GM23248 (cell line): ENCODE data around the gene EPN2.

Experiments
- EZH2 ChIP-seq: fragments of 200-600 bp; sonication (generic); IDR thresholded peaks from 2 replicates; pipeline ENCODE4 v1.6.1; 2018; ENCODE audit warnings: antibody characterized with exemption, mild to moderate bottlenecking; ENCODE audit not compliant: insufficient read depth, poor library complexity, severe bottlenecking
- EZH2phosphoT487 ChIP-seq: fragments of 200-600 bp; sonication (generic); IDR thresholded peaks from 2 replicates; pipeline ENCODE4 v1.6.1; 2018; ENCODE audit warnings: antibody characterized with exemption, moderate library complexity, mild to moderate bottlenecking, low read depth; ENCODE audit not compliant: insufficient read depth

DNA sequence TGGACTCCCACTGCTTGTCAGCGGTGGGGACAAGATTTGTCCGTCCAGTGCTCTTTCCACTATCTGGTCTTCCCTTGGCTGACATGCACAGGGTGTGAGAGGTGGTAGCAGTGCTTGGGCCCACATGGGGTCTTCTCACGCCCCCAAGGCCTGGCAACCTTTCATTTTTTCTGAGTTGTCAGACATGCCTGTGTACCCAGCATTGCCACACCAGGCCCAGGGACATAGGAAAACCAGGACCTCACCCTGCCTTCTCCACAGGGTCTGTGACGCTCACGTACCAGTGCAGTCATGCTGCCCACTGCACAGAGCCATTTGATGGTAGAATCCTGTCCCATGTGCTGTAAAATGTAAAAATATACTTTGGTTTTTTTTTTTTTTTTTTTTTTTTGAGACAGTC lies 67.6 kb downstream of the EPN2 start:
- no peak for TF ChIP-seq EZH2phosphoT487
- TF ChIP-seq EZH2 = no peak
